Activated CD4-positive, alpha-beta T cell treated with anti-CD3 and anti-CD28 coated beads, Interleukin-2, amount 10 ng/mL, durations not matched to agents 7 days and 5 days (primary cell): ENCODE results near the gene COA8. TPM values are rescaled to one million over a fixed set of nuclear protein-coding genes. Genes with fewer than 3 reads are reported as not detected.
A peak's percentile ranks its signal among the peaks of the same experiment; 100 is the strongest.
"Not testable (repeated sequence)": the region's sequence is repeated elsewhere in the genome, so short reads cannot be mapped to it uniquely, and the experiment has no call there.

Experiments used
- CTCF ChIA-PET: fragments of 350-600 bp; sonication (Branson Sonifier 250); formaldehyde crosslinking; loops from one replicate; lab custom pipeline; 2021; ENCODE audit warnings: antibody characterized with exemption; lab: Charles Lee
- POLR2A ChIA-PET: fragments of 350-600 bp; sonication (Branson Sonifier 250); formaldehyde crosslinking; loops from one replicate; lab custom pipeline; 2021; ENCODE audit warnings: antibody characterized with exemption; lab: Charles Lee
- DNase-seq: peaks from one replicate; pipeline ENCODE4 v3.0.0-alpha.2; 2020
- H3K27ac Mint-ChIP-seq: one replicate; pipeline ENCODE4 v1.8.0; 2021; ENCODE audit warnings: mild to moderate bottlenecking, moderate library complexity, mixed read lengths
- H3K27me3 Mint-ChIP-seq: one replicate; pipeline ENCODE4 v1.8.0; 2021; ENCODE audit warnings: mixed read lengths
- H3K36me3 Mint-ChIP-seq: one replicate; pipeline ENCODE4 v1.8.0; 2021; ENCODE audit warnings: low read depth, mixed read lengths
- H3K4me1 Mint-ChIP-seq: one replicate; pipeline ENCODE4 v1.8.0; 2021; ENCODE audit warnings: mixed read lengths
- H3K4me3 Mint-ChIP-seq: one replicate; pipeline ENCODE4 v1.8.0; 2021; ENCODE audit warnings: mild to moderate bottlenecking, moderate library complexity, mixed read lengths
- H3K9me3 Mint-ChIP-seq: one replicate; pipeline ENCODE4 v1.8.0; 2021; ENCODE audit warnings: mixed read lengths
- total RNA-seq, 2 experiments: library from RNA; stranded (reverse); gene quantifications; one replicate each; pipeline ENCODE4 v1.2.3, GENCODE V29; 2021

Gene COA8
- total RNA-seq, 2 experiments from 2014 or later = 24.7 to 24.9 TPM

GRCh38 chr14:103521438-103521950 is 41.3 kb upstream of the COA8 start:
- Mint-ChIP-seq H3K27ac (no peak overlapping the region), H3K27me3 (peaks cover 22% of the 10 kb centered on the region), H3K4me3 (no peak overlapping the region), H3K4me1 (peaks cover 13% of the 10 kb centered on the region), H3K9me3 (no peaks in the 10 kb centered on the region), H3K36me3 (no peaks in the 10 kb centered on the region)
- CTCF ChIA-PET = interaction anchor here (0.5 to 1.4 kb wide), 10 partner anchors 8 to 1322 kb away, joined by 3 to 4 read pairs (median 3); no protein-coding TSS in a partner anchor
- peak; percentile 22 for DNase-seq
- POLR2A ChIA-PET = no interaction called here

DNA sequence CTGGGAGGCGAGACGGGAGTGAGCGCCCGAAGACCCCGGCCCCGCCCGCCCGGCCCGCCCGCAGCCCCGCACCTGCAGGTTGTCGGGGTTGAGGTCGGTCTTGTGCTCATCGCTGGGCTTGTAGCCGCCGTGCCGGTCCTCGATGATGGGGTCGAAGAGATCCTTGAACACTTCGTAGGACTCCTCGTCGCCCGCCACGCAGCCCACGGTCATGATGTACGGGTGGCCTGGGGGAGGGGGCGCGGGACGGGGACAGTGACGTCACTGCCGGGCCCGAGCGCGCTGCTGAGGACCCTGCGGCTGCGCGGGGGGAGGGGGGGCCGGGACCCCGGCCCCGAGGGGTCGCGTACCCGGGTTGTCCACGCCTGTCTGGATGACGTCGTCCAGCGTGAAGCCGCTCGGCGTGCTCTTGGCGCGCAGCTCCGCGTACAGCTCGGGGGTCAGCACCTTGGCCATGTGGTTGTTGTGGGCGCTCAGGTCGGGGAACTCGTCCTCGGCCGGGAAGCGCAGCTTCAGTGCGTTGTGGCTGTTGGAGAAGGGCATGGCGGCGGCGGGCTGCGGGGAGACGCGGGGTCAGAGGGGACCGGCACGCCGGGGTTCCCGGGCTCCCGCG is 40.7 kb upstream of the COA8 start:
- no peak for DNase-seq
- ChIA-PET CTCF (interaction anchor here (0.5 to 1.2 kb wide), 4 partner anchors 8 to 48 kb away, joined by 3 read pairs; no protein-coding TSS in a partner anchor), POLR2A (interaction anchor here (0.6 kb wide), 1 partner anchor 40 kb away, joined by 3 read pairs; no protein-coding TSS in a partner anchor)
- Mint-ChIP-seq H3K4me3 (peak overlapping the region; percentile 30), H3K9me3 (no peaks in the 10 kb centered on the region), H3K36me3 (no peaks in the 10 kb centered on the region), H3K27me3 (peaks cover 22% of the 10 kb centered on the region), H3K4me1 (peaks cover 18% of the 10 kb centered on the region), H3K27ac (no peak overlapping the region)

- peaks cover 26% of the 10 kb centered on the region for H3K4me1 Mint-ChIP-seq
- peak within 1 kb of the TSS; percentile 30 for H3K4me3 Mint-ChIP-seq
- POLR2A ChIA-PET = interaction anchor here (0.6 kb wide), 1 partner anchor 39 kb away, joined by 3 read pairs; no protein-coding TSS in a partner anchor
- no peak for DNase-seq
- H3K36me3 Mint-ChIP-seq = no peaks in the 10 kb centered on the region
- peaks cover 22% of the 10 kb centered on the region for H3K27me3 Mint-ChIP-seq
- no peak within 1 kb of the TSS for H3K27ac Mint-ChIP-seq
- CTCF ChIA-PET = interaction anchor here (1.1 kb wide), 1 partner anchor 24 kb away, joined by 3 read pairs; no protein-coding TSS in a partner anchor
- H3K9me3 Mint-ChIP-seq = no peaks in the 10 kb centered on the region
Observed at GRCh38 chr14:103522649-103523574, 39.8 kb upstream of the COA8 start, which contains the start of gene CKB. CKB (minus strand) TSS chr14:103522830; CDS start chr14:103522493, 337 bp downstream.

DNA sequence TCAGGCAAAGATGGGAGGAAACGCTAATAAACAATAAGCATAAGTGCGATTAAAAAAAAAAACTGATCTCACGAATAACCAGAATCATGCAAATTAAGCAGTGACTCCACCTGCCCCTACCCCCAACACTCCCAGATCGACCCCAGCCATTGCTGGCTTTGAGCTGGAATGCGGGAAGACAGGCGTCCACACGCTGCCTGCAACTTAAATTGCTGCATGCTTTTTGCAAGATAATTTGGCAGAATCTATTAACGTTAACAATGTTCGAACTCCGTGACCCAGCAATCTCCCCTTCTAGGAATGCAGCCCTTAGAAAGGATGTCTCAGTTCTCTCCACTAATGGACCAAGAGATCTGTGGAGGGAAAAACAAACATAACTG is 39.2 kb upstream of the COA8 start:
- no peak overlapping the region for H3K4me3 Mint-ChIP-seq
- H3K9me3 Mint-ChIP-seq = no peaks in the 10 kb centered on the region
- DNase-seq = no peak
- no peak overlapping the region for H3K27ac Mint-ChIP-seq
- ChIA-PET CTCF (no interaction called here), POLR2A (no interaction called here)
- peaks cover 29% of the 10 kb centered on the region for H3K4me1 Mint-ChIP-seq
- peaks cover 22% of the 10 kb centered on the region for H3K27me3 Mint-ChIP-seq
- no peaks in the 10 kb centered on the region for H3K36me3 Mint-ChIP-seq

DNA sequence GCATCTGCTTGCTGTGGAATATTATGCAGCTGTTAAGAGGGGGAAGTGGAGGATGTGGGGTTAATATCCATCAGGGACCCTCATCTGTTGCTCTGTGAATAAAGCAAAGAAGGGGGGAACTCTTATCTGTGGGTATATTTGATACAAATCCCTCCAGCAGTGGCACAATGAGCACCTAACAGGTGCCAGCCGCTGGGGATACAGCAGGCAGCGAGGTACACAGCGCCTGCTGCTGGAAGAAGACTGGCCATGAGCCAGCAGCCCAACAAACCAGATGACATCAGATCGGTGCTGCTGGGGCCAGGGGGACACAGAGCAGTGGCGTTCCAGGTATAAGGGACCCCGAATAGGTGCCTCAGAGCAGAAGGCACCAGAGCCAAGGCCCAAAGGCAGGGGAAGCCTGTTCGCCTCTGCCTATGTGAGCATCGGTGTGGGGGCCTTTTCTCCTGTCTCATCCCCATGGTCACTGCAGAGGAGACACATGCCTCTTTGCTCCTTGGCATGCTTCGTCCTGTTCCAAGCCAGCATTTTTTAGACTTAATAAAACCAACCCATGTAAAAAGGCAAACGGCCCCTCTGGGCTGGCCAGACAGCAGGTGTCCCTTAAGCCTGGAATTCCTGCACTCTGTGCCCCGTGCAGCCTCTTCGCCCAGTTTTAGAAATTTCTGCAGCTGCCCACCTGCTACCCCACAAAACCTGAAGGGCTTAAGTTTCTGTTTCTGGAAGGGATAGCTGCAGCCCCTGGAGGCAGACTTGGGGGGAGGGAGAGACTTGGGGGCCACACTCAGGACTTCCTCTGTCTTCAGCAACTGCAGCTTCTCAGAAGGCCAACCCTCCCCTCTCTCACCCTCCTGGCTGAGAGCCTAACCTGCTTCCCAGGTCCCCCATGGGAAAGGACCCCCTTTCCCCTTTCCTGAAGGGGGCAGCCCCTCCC is 38.5 kb upstream of the COA8 start:
- no peak overlapping the region for H3K27ac Mint-ChIP-seq

GRCh38 chr14:103525430-103526246 is 37.1 kb upstream of the COA8 start:
- Mint-ChIP-seq H3K27me3 (peaks cover 20% of the 10 kb centered on the region), H3K4me1 (peaks cover 37% of the 10 kb centered on the region)
- H3K27ac Mint-ChIP-seq, CTCF ChIA-PET, DNase-seq, H3K9me3 Mint-ChIP-seq, H3K4me3 Mint-ChIP-seq, POLR2A ChIA-PET, H3K36me3 Mint-ChIP-seq: not testable (repeated sequence)

More for the DNA sequence above, 38.5 kb upstream of the COA8 start:
- no peak for DNase-seq
- Mint-ChIP-seq H3K36me3 (peaks cover 2% of the 10 kb centered on the region), H3K27me3 (peaks cover 22% of the 10 kb centered on the region), H3K4me1 (peaks cover 29% of the 10 kb centered on the region), H3K9me3 (no peaks in the 10 kb centered on the region), H3K4me3 (no peak overlapping the region)
- CTCF ChIA-PET = no interaction called here
- POLR2A ChIA-PET = no interaction called here

DNA sequence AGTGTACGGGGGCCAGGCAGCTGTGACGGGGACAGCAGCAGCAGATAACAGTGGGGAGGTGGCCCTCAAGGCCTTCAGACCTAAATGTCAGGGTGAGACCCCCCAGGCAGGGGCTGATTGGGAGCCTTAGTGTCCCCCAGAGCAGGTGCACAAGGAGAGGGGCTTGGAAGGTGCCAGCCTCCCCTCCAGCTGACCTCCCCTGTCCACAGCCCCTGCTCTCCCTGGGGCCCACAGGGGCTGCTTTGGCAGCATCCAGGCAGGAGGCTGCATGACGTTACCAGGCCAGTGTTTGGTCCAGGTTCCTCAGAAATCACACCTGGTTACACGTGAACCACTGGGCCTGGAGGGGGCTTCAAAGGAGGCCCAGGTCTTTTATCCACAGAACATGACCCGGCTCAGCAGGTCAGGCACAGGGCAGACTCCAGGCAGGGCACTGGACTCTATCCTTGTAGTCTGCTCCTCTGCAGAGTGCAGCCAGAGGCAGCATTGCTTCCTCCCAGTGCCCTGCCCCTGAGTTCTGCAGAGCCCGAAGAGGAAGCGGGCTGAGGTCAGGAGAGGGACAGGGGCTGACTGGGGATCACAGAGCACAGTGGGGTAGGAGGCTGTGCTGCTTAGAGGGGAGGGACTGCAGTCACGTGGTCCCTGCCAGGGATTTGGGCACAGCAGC is 36.4 kb upstream of the COA8 start:
- Mint-ChIP-seq H3K27ac (no peak overlapping the region), H3K36me3 (peaks cover 4% of the 10 kb centered on the region), H3K4me1 (peaks cover 41% of the 10 kb centered on the region), H3K27me3 (peaks cover 20% of the 10 kb centered on the region), H3K4me3 (no peak overlapping the region), H3K9me3 (no peaks in the 10 kb centered on the region)
- CTCF ChIA-PET = interaction anchor here (0.5 to 2.5 kb wide), 3 partner anchors 8 to 232 kb away, joined by 4 to 12 read pairs (median 4); no protein-coding TSS in a partner anchor
- POLR2A ChIA-PET = no interaction called here
- no peak for DNase-seq

- ChIA-PET POLR2A (no interaction called here), CTCF (interaction anchor here (0.5 to 2.5 kb wide), 3 partner anchors 9 to 232 kb away, joined by 4 to 12 read pairs (median 4); no protein-coding TSS in a partner anchor)
- Mint-ChIP-seq H3K9me3 (no peaks in the 10 kb centered on the region), H3K4me3 (peak overlapping the region; percentile 95), H3K27me3 (peaks cover 20% of the 10 kb centered on the region), H3K36me3 (peaks cover 4% of the 10 kb centered on the region), H3K4me1 (peaks cover 44% of the 10 kb centered on the region), H3K27ac (peak overlapping the region; percentile 62)
- no peak for DNase-seq
Observed at GRCh38 chr14:103526914-103527248, 35.9 kb upstream of the COA8 start.

GRCh38 chr14:103527408-103528145 is 35.2 kb upstream of the COA8 start:
- POLR2A ChIA-PET = no interaction called here

DNA sequence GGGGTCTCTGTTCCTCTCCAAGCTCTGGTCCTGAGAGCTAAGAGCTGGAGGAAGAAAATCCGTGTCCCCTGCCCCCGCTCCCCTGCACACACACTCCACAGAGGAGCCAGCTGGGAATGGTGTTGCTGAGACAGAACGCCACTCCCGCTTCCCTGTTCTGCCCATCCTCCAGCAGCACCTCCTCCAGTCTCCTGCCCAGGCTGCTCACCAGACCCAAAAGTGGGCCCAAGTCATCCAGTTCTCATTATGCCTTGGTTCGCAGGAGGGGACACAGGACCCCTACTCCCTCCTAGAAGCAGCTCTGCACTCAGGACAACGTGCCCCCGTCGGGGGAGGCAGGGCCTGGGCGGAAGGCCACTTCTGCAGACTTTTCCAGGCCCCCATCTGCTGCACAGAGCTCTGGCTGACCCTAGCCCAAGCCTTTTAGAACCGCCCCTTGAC is 34.6 kb upstream of the COA8 start:
- CTCF ChIA-PET = interaction anchor here (0.5 to 2.5 kb wide), 4 partner anchors 10 to 1149 kb away, joined by 3 to 12 read pairs (median 6); no protein-coding TSS in a partner anchor
- Mint-ChIP-seq H3K9me3 (no peaks in the 10 kb centered on the region), H3K36me3 (peaks cover 4% of the 10 kb centered on the region), H3K4me1 (peaks cover 44% of the 10 kb centered on the region), H3K4me3 (peak overlapping the region; percentile 95), H3K27ac (peak overlapping the region; percentile 98), H3K27me3 (peaks cover 16% of the 10 kb centered on the region)
- POLR2A ChIA-PET = interaction anchor here (0.5 kb wide), 1 partner anchor 19 kb away, joined by 3 read pairs; no protein-coding TSS in a partner anchor
- DNase-seq = no peak

More at GRCh38 chr14:103527408-103528145, 35.2 kb upstream of the COA8 start:
- CTCF ChIA-PET = interaction anchor here (0.5 to 2.5 kb wide), 3 partner anchors 9 to 1149 kb away, joined by 4 to 12 read pairs (median 7); no protein-coding TSS in a partner anchor
- peaks cover 4% of the 10 kb centered on the region for H3K36me3 Mint-ChIP-seq
- H3K27ac Mint-ChIP-seq = peak overlapping the region; percentile 62
- H3K9me3 Mint-ChIP-seq = no peaks in the 10 kb centered on the region
- peaks cover 44% of the 10 kb centered on the region for H3K4me1 Mint-ChIP-seq
- DNase-seq = no peak
- peaks cover 16% of the 10 kb centered on the region for H3K27me3 Mint-ChIP-seq
- H3K4me3 Mint-ChIP-seq = peak overlapping the region; percentile 95
